T-helper 2 cell (primary cell): Measurements from ENCODE around the gene CDHR5.

Source experiments
- DNase-seq, 5 experiments: peaks; one replicate each; pipeline versions ENCODE4 v3.0.0 to v3.0.0-alpha.2; 2012 to 2022

Gene CDHR5

DNA sequence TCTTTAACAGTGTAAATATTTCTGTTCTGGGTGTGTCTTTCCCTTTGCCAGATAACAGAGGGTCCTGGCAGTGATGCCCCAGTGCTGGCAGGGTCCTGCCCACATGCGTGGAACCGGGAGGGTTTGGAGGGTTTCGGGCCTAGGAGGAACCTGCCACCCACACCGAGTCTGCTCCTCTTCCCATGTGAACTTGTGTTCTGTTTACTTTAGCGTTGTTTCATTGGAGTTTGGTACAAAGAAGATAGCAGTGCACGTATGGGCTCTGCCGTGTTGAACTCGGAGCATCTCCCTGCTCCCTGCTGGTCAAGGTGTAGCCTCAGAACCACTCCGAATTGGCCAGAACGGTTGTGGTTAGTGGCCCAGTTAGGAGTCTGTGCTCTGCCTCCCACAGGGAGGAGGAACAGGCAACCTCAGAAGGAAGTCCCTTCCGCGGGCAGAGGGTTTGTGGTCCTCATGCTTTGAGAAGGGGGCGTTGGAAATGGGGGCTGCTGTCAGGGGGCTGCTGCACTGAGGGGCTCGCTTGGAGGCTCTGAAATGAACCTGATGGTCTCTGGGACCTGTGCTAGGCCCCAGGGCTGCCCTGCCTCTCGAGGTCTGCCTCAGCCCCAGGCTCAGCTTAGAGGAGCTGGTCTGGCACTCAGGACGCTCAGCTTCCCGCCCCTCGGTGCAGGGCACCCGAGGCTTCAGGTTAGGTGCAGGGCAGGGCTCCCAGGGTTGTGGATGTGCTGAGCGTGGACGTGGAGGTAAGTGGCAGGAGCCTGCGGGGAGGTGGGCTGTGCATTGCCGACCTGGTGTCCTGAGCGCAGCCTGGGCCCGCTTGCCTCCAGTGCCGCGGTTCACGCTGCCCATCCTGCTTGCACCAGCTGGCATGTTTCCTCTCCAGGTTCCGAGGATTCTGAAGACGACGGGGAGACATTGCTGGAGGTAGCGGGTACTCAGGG is 38.1 kb downstream of the CDHR5 start:
- no peak for DNase-seq

DNA sequence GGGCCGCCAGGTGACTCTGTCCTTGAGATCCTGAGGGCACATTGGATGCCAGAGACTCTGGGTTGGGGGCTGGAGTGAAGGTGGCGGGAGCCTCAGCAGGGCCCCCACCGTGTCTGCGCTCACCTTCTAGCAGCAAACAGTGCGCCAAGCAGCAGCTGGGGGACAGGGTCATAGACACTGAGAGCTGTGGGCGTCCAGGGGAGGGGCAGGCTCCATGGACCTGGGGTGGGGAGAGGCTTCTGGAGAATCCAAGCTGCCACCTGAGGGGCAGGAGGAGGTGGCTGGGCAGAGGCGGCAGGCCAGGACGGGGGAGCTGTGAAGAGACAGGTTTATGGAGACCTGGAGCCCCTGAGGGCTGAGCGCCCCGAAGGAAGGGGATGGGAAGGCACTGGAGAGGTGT is 40.5 kb downstream of the CDHR5 start:
- DNase-seq, result no peak

DNA sequence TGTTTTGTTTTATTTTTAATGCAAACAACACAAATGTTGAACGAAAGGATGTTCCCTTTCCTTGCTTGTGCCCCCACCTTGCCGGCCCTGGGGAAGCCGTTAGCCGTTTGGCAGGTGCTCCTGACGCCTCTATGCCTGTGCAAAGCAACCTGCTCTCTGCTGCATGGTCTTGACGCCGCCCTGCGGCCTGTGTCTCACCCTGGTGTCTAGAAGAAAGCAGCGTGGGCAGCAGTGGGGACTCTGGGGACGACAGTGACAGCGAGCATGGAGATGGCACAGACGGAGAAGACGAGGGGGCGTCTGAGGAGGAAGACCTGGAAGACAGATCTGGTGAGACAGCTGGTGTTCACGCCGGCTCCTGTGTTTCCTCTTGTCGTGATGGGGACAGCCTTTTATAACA is 43.0 kb downstream of the CDHR5 start:
- no peak for DNase-seq

DNA sequence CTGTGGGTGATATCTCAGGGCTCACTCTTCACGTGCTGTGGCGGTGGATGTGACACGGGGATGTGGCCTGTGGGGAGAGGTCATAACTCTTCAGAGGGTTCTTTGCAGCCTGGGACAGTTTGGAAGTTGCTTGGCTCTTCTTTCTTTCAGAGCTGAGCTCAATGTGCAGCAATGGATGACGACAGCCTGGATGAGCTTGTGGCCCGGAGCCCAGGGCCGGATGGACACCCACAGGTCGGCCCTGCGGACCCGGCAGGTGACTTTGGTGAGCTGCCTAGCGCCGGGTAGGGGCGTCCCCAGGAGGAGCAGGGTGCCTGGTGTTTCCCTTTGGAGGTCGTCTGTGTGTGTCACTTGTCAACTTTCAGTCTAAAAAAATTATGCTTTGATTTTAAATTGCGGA is 43.4 kb downstream of the CDHR5 start:
- no peak for DNase-seq

DNA sequence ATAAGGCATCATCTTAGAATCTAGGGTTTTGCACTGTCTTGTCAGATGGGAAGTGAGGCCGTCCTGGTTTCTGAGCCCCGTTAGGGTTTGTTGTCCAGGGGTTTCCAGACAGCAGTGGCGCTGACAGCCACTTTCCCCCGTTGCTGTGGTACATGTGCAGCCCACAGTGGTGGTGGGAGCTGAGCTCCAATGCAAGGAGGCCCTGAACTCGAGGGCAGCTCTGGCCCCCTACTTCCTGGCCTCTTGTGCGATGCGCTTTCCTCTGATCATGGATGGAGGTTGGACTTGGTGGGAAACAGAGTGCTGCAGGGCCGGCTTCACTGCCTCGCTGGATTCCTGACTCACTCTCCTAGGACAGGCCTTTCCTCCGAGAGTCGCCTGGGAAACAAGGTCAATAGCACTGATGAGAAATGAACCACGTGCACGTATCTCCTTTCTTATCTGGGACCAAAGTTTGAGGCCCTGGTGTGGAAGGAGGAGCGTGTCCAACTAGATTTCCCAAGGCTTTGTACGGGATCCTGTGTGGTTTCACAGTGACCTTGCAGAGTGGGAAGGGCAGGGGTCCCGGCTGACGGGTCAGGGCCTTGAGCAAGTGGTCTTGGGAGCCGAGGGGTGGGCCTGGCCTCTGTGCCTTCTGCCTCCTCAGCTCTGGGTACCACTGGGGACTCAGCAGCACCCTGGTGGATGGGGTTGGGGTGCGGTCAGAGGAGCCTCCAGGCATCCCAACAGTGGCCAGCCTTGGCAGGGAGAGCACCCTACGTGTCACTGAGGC is 44.7 kb downstream of the CDHR5 start:
- DNase-seq, result no peak

DNA sequence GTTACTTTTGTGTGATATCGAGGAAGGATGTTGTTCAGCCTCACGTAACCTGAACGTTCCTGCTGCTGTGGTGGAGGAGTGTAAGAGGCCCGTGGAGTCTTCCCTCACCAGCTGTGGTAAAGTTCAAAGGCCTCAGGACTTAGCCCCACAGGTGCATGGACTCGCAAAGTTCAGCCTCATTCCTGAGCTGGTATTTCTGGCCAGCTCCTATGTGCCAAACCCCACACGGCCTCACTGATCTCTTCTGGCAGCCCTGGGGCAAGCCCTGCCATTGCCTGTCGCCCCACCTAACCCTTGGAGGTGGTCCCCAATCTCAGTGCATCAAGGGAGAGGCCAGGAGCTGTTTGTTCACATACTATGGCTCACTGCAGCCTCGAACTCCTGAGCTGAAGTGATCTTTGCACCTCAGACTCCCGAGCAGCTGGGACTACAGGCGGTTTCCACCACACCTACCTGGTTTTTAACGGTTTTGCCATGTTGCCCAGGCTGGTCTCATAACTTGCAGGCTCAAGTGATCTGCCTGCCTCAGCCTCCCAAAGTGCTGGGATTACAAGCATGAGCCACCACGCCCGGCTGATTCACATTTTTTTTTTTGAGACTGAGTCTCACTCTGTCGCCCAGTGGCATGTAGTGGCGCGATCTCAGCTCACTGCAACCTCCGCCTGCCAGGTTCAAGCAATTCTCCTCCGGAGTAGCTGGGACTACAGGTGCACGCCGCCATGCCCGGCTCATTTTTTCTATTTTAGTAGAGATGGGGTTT is 46.3 kb downstream of the CDHR5 start:
- DNase-seq, result no peak

DNA sequence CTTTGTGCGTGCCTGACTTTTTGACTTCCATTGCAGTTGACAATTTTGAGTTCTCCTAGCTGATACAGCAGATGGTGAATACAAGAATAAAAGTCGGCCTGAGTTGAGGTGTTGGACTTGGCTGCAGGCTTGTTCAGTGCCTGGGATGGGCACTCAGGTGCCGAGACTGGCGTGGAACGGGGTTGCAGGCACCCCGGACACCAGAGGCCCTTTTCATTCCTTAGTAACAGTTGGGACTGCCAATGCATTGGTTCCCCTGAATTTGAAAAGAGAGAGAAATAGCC is 47.2 kb downstream of the CDHR5 start:
- no peak for DNase-seq

DNA sequence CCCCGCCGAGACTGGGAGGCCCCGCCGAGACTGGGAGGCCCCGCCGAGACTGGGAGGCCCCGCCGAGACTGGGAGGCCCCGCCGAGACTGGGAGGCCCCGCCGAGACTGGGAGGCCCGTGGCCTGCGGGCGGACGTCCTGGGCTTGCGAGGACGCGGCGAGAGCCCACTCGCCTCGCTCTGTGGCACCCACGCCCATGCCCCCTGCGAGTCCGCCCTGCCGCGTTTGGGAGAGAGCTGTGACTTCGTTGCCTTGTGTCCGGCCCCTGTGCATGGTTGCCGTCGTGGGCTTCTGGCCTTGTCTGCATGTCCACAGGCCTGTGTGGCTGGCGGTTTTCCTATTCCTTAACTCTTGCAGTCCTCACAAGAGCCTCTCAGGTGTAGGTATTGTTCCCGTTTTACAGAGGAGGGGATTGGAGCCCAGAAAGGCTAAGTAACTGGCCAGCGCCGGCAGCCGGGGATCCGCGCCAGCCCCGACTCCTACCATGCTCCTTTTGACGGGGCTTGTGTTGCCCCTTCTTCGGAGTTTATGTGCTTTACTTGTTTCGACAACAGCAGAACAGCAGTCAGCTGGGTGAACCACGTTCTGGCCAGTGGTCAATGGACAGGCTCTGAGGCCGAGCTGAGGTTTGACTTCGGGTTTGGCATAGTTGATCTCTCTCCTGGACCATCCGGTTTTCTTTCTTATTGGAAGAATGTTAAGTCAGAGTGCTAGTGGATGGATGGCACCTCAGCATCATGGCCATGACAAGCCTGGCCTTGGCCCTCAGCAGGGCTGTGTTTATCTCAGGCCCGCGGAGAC is 47.7 kb downstream of the CDHR5 start:
- no peak for DNase-seq

DNA sequence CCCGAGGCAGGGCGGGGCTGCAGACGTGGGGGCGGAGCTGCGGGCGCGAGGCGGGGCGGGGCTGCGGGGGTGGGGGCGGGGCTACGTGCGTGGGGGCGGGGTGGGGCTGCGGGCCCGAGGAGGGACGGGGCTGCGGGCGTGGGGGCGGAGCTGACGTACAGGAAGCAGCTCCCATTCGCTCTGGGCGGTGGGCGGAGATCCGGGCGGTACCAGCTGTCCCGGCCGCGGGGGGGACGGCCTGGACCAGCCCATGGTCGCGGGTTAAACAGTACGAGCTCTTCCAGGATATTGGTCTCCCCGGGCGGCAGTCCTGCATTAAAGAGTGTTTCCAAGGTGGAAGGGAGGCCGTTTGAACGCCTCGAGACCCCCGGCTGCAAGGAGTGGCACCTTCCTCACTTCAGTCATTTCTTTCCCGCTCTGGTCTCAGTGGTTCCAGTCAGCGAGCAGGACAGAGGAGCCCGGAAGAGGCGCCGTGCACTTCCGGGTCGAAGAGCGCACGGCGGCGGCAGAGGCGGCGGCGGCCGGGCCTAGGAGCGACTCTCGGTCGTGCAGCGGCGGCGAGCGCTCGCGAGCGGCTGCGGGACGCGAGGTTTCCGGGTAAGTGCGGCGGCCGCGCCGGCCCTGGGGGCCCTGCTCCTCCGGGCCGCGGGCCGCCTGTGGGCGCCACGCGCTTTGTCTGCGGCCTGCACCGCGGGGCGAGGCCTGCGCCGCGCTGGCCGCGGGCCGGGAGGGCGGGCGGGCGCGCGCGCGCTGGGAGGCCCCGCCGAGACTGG is 48.6 kb downstream of the CDHR5 start, which contains the start of gene PHRF1:
Gene PHRF1 (plus strand): TSS at position 475 of the 773 bp plus-strand sequence. CDS start 5,043 bp downstream, outside the sequence.
- DNase-seq, result peak; percentile 89 to 96 (median 94)

DNA sequence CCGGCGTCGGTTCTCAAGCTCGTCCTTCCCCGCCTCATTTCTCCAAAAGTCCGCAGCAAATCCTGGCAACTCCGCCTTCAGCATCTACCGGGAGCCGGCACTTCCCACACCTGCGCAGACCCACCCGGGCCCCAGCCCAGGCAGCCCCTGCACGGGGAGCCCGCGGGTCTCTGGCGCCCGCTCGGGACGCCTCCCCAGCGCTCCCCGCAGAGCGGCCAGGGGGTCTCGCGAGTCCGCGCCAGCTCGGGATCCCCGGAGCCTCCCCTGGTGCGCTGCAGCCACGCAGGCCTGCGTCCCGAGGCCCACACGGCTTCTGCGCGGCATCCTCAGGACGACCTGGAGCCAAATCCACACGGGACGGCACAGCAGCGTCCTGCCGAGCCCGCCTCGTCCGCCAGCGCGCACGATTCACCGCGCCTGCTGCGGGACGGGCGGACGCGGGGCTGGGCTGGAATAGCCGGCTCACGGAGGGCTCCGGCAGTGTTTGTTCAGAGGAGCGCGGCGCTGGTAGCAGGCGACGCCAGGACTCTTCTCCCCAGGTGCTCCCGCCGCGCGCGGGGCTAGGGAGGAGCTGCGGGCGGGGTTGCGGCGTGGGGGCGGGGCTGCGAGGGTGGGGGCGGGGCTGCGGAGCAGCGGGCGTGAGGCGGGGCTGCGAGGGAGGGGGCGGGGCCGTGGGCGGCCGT is 49.3 kb downstream of the CDHR5 start:
- no peak for DNase-seq

DNA sequence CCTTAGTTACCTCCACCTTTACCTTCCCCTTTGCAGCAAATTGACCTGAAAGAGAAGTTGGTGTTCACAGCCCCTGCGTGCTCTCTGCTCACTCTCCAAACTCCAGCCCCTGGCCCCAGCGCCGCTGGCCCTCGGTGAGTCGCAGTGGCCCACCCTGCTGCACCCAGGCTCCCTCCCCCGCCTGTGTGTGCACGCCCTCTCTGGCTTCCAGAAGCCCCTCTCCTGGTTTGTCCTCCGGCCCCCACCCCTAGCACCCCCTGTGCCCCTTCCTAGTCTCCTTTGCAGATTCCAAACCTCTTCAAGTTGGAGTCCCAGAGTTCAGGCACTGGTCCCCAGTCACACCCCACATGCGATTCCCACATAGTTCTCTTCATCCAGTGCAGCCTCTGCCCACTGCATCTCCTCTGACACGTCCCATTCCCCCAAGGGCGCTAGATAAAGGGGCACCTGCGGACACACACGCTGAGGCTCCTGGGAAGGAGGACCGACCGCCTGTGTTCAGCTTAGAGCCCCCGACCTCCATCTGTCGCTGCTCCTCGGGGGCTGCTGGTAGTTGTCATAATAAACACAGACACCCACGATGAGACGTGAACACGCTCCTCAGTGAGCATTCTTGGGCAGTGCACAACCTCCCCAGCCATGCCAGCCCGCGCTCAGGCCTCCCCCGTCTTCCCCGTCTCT is 50.0 kb downstream of the CDHR5 start:
- no peak for DNase-seq

DNA sequence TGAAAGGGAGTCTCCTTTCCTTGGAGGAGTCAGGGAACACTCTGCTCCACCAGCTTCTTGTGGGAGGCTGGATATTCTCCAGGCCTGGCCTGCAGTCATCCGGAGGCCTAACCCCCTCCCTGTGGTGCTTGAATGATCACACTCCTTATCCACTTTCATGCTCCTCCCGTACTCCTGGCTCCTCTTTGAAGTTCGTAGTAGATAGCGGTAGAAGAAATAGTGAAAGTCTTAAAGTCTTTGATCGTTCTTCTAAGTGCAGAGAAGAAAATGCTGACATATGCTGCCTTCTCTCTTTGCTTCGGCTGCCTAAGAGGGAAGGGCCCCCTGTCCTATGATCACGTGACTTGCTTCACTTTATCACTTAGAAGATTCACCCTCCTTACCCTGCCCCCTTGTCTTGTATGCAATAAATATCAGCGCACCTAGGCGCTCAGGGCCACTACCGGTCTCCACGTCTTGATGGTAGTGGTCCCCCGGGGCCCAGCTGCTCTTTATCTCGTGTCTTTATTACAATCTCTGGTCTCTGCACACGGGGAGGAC is 50.7 kb downstream of the CDHR5 start:
- DNase-seq, result peak in 1 of 5 experiments; percentile 69

DNA sequence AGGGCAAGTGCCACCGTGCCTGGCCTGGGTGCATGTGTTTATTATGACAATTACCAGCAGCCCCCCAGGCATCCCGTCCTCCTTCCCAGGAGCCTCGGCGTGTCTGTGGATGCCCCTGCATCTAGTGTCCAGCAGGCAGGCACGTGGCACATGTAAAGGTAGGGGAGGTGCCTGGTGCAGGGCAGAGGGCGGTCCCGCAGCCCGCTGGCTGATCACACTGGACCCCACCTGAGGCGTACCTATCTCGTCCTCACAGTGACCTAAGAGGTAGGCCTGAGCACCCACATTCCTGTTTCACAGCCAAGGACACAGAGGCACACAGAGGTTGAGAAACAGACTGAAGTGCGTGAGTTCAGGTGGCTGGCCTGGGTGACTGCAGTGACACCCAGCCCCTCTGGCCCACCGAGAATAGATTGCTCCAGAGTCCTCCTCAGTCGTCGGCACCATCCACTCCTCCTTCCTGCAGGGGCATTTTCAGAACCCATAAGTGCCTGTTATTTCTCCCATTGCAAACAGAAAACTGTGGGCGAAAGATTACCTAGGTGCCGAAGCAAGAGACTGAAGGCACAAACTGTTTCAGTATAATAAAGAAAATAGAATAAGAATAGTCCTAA is 51.5 kb downstream of the CDHR5 start:
- no peak for DNase-seq

DNA sequence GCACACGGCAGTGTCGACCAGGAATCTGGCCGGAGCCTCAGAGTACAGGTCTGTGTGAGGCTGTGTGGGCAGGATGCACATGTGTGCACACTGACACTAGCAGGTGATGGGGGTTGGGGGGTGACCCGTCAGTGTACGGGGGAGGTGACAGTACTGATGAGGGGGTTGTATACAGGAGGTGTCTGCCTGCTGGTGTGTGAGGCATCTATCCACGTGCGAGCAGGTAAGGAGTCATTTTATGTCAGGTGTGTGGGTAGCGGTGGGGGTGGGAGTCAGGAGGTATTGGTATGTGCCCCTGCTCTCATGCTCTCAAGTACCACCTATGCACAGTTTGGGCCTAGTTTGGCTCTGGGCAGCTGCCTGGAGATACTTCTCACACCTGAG is 53.0 kb downstream of the CDHR5 start:
- no peak for DNase-seq

DNA sequence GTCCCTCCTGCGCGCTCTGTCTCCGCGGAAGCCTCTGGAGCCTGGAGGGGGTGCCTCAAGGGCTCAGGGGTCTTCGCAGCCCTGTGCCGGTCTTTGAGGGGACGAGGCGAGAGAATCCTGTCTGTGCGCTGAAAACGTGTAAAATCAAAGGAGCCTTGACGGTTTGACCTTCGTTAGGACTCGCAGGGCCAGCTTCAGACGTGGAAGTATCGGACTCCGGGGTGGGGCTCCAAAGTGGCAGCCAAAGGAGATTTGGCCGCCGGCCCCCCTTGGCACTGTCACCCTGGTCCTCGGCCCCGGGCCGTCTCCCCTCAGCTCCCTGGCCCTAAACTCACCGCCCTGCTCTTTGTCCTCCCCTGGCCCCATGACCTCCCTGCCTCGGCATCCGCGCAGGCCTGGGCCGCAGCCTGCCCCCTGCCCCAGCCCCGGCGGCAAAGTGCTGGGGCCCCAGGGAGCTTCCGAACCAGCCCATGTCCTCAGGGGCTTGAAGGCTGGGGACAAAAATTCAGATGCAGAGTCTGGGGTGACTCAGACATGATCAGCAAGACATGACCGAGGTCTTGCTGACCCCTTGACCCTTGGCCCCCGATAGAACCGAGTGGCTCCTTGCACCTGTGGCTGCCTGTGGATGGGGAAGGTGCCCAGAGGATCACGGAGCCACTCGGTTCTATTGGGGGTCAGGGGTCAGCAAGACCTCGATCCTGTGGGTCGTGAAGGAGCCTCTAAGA is 55.4 kb downstream of the CDHR5 start:
- DNase-seq, result no peak

DNA sequence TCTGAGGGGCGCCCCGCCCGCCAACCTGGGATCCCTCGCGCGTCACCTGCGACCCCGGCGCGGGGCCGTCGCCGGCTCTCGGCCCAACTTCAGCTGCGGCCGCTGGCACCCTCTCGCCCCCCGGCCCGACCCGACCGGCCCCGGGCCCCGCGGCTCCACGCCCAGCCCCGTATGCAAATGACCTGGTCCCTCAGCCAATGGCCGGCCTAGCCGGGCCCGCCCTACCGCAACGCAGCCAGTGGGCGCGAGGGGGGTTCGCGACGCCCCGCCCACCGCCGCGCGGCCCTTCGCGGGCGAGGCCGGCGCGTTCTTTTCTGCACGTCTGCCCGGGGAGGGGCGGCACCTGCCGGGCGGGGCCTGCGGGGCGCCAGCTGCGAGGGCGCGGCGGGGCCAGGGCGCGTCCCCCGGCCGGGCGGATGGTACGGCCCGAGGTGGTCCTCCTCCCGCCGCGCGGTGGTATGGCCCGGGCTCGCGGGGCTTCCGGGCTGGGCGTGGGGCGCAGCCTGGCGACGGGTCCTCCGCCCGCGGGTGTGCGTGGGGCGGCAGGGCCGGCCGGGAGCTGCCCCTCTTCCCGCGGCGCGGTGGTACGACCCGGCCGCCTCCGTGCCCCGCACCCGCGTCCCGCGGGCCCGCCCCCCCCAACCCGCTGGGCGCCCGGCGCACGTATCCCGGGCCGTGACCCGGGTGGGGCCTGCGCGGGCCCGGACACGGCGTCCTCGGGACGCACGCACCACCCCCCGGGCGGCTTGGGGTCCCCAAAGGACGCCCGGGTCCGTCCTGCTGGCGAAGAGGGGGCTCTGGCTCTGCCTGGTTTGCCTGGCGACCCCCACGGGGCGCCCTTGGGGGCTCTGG is 56.2 kb downstream of the CDHR5 start:
- DNase-seq, result peak; percentile 82 to 98 (median 89)

DNA sequence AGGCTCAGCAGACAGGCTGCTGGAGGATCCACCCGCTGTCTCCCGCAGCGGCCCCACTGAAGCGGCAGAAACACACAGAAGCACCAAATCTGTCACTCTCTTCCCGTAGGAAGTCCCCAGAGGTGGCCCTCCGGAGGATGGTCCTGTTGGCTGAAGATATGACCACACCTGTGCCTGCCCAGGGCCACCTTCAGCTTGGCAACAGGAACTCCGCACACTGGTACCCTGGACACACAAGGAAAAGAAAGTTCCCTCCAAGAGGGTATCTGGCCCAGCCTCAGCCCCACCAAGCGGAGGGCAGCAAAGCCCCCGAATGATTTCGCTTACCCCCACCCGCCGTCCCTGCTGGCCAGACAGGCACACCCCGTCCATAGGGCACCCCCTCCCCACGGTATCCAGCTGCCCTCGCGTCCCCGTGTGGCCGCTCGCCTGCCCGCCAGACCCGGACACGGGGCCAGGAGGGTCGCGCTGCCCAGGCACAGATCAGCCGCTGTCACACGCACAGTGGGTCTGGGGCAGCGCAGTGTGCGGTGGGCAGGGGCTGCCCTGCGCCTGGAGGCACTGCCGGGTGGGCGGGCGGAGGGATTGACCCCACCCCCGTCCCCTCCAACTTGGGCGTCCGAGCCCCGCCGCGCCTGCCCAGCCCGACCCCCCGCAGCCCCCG is 57.0 kb downstream of the CDHR5 start:
- DNase-seq, result no peak
